Upper lobe of left lung (tissue), 6 donors: Measurements from ENCODE around the gene KRI1. TPM values are rescaled to one million over a fixed set of nuclear protein-coding genes. Genes with fewer than 3 reads are reported as not detected.

ENCODE experiments used
- ATAC-seq, 2 donors: fragments of 200-7000 bp; cut with Tn5 transposase; one replicate each; pipeline ENCODE4 v1.9.1; 2022; ENCODE audit warnings: mild to moderate bottlenecking in 2 of 2, moderate library complexity in 2 of 2; ENCODE audit not compliant: low FRiP score in 2 of 2
- DNase-seq, 2 donors: peaks; one replicate each; pipeline ENCODE4 v3.0.0-alpha.2; 2019 to 2020
- H3K27ac ChIP-seq, 4 donors: fragments of 200-600 bp; sonication (generic); one replicate each; pipeline ENCODE4 v1.5.1; 2016 to 2019
- H3K27me3 ChIP-seq, 4 donors: fragments of 200-600 bp; sonication (generic); one replicate each; pipeline ENCODE4 v1.5.1; 2017 to 2019
- H3K36me3 ChIP-seq, 4 donors: fragments of 200-600 bp; sonication (generic); one replicate each; pipeline ENCODE4 v1.5.1; 2016 to 2019
- H3K4me1 ChIP-seq, 4 donors: fragments of 200-600 bp; sonication (generic); one replicate each; pipeline ENCODE4 v1.5.1; 2018 to 2019
- H3K4me3 ChIP-seq, 4 donors: fragments of 200-600 bp; sonication (generic); one replicate each; pipeline ENCODE4 v1.5.1; 2017 to 2019; ENCODE audit warnings: mild to moderate bottlenecking in 2 of 4, moderate library complexity in 1 of 4
- H3K9me3 ChIP-seq, 4 donors: fragments of 200-600 bp; sonication (generic); one replicate each; pipeline ENCODE4 v1.5.1; 2018 to 2019
- CTCF ChIP-seq, 6 experiments: fragments of 450-650 bp in 4 of 6; fragments of 200-600 bp in 2 of 6; sonication (generic) in 2 of 6; IDR thresholded peaks; one replicate each; pipeline ENCODE4 v1.5.1; 2016 to 2019; ENCODE audit warnings: antibody characterized with exemption in 6 of 6
- EP300 ChIP-seq, 4 donors: sonication (generic); formaldehyde crosslinking; IDR thresholded peaks; one replicate each; pipeline ENCODE4 v1.5.1; 2017; ENCODE audit warnings: antibody characterized with exemption in 4 of 4, control low read depth in 2 of 4
- POLR2A ChIP-seq, 4 donors: fragments of 450-650 bp; IDR thresholded peaks; one replicate each; pipeline ENCODE4 v1.5.1; 2016 to 2017; ENCODE audit warnings: antibody characterized with exemption in 4 of 4, mild to moderate bottlenecking in 2 of 4
- POLR2AphosphoS5 ChIP-seq, 2 donors: sonication (generic); formaldehyde crosslinking; IDR thresholded peaks; one replicate each; pipeline ENCODE4 v1.5.1; 2017; ENCODE audit warnings: antibody characterized with exemption in 2 of 2
- WGBS, 2 donors: methylation state at CpG; one replicate each; pipeline ENCODE4 v1.1.5; 2017 to 2018; 5-methylcytosine and 5-hydroxymethylcytosine counted together
- total RNA-seq, 6 donors: library from RNA; depleted of rRNA in 4 of 6; stranded (reverse); fragments of >200 nt in 4 of 6; gene quantifications; one replicate each; pipeline versions ENCODE4 v1.1.0 to v1.2.1, GENCODE V29; 2016 to 2021
- donor health status: DM: no; HTN: no; CAD: no; lungs with moderate emphysema.
- donor health status: DM: no; HTN: yes; CAD: no; lungs with severe emphysema.

The KRI1 gene
- total RNA-seq, 6 donors from 2014 or later, result 13.1 to 74.4 (median 24.5) TPM

- Histone ChIP-seq H3K27ac (peak overlapping the region; percentile 84 to 95 (median 92)), H3K27me3 (no peaks in the 10 kb centered on the region), H3K9me3 (no peaks in the 10 kb centered on the region), H3K4me1 (peaks cover 37 to 51% (median 47%) of the 10 kb centered on the region in 4 donors), H3K4me3 (peak overlapping the region; percentile 39 to 96 (median 86)), H3K36me3 (peaks cover 0 to 5% (median 0%) of the 10 kb centered on the region in 4 donors)
- 0 to 1% methylated on average over 6 to 27 of the region's 58 CpGs for WGBS, 2 donors
- TF ChIP-seq CTCF (IDR thresholded peaks at IDR 0.05), result no peak
- peak in 2 of 4 donors; percentile 37 to 84 for TF ChIP-seq POLR2A (IDR thresholded peaks at IDR 0.05)
- ATAC-seq (no peak), DNase-seq (peak in 1 of 2 donors; percentile 57)
Observed at GRCh38 chr19:10568062-10568825, 2.4 kb upstream of the KRI1 start.

GRCh38 chr19:10567656-10568055, 1.8 kb upstream of the KRI1 start:
- H3K27me3 ChIP-seq, result no peaks in the 10 kb centered on the region
- no peaks in the 10 kb centered on the region for H3K9me3 ChIP-seq
- peak overlapping the region; percentile 39 to 96 (median 86) for H3K4me3 ChIP-seq
- DNase-seq (no peak), ATAC-seq (no peak)
- peaks cover 0 to 5% (median 0%) of the 10 kb centered on the region in 4 donors for H3K36me3 ChIP-seq
- H3K4me1 ChIP-seq, result peaks cover 37 to 50% (median 47%) of the 10 kb centered on the region in 4 donors
- TF ChIP-seq EP300 (IDR thresholded peaks at IDR 0.05) (no peak), POLR2AphosphoS5 (IDR thresholded peaks at IDR 0.05) (no peak), CTCF (IDR thresholded peaks at IDR 0.05) (no peak), POLR2A (IDR thresholded peaks at IDR 0.05) (no peak)
- WGBS, 2 donors, result 19 to 21% methylated on average over 5 of the region's 5 CpGs
- H3K27ac ChIP-seq, result peak overlapping the region; percentile 84 to 95 (median 92)

GRCh38 chr19:10566658-10567410, 1.0 kb upstream of the KRI1 start:
- Histone ChIP-seq H3K27ac (peak overlapping the region; percentile 84 to 95 (median 92)), H3K27me3 (no peaks in the 10 kb centered on the region), H3K4me3 (peak overlapping the region; percentile 20 to 96 (median 86)), H3K4me1 (peaks cover 33 to 42% (median 40%) of the 10 kb centered on the region in 4 donors), H3K9me3 (no peaks in the 10 kb centered on the region), H3K36me3 (peaks cover 0 to 5% (median 1%) of the 10 kb centered on the region in 4 donors)
- 42 to 61% methylated on average over 11 to 19 of the region's 19 CpGs for WGBS, 2 donors
- no peak for TF ChIP-seq POLR2A (IDR thresholded peaks at IDR 0.05)
- TF ChIP-seq POLR2AphosphoS5 (IDR thresholded peaks at IDR 0.05), result no peak
- TF ChIP-seq EP300 (IDR thresholded peaks at IDR 0.05), result no peak
- TF ChIP-seq CTCF (IDR thresholded peaks at IDR 0.05), result no peak
- ATAC-seq (no peak), DNase-seq (peak in 1 of 2 donors; percentile 25)

- no peak for DNase-seq
- ATAC-seq, result no peak
- H3K4me3 ChIP-seq, result peak overlapping the region in 3 of 4 donors; percentile 81 to 96 (median 92)
- peaks cover 33 to 42% (median 40%) of the 10 kb centered on the region in 4 donors for H3K4me1 ChIP-seq
- no peak for TF ChIP-seq POLR2A (IDR thresholded peaks at IDR 0.05)
- TF ChIP-seq POLR2AphosphoS5 (IDR thresholded peaks at IDR 0.05), result no peak
- no peak for TF ChIP-seq EP300 (IDR thresholded peaks at IDR 0.05)
- no peak for TF ChIP-seq CTCF (IDR thresholded peaks at IDR 0.05)
- H3K27me3 ChIP-seq, result no peaks in the 10 kb centered on the region
- no peaks in the 10 kb centered on the region for H3K9me3 ChIP-seq
- peaks cover 0 to 8% (median 2%) of the 10 kb centered on the region in 4 donors for H3K36me3 ChIP-seq
- WGBS, 2 donors, result 7 to 10% methylated on average over 4 of the region's 4 CpGs
- peak overlapping the region; percentile 84 to 95 (median 92) for H3K27ac ChIP-seq
Observed at GRCh38 chr19:10566408-10566657, 523 bp upstream of the KRI1 start.
